ENCODE results near the gene PCYOX1L. TPM values are rescaled to one million over a fixed set of nuclear protein-coding genes. Genes with fewer than 3 reads are reported as not detected.

The PCYOX1L gene
- 14.7 TPM for total RNA-seq

- peak; percentile 95 for DNase-seq (ENCODE audit: low spot score)
These were observed at the start of gene PCYOX1L for GRCh38 chr5:149357370-149358293. Gene PCYOX1L, plus strand, starts transcription at chr5:149358046. Its CDS starts 23 bp downstream, at chr5:149358069.

GRCh38 chr5:149309354-149309753 is 48.5 kb upstream of the PCYOX1L start:
- no peak for DNase-seq (ENCODE audit: low spot score)

GRCh38 chr5:149310488-149310887 is 47.4 kb upstream of the PCYOX1L start:
- no peak for DNase-seq (ENCODE audit: low spot score)

GRCh38 chr5:149310947-149311658 is 46.7 kb upstream of the PCYOX1L start:
- DNase-seq (ENCODE audit: low spot score) = no peak

- no peak for DNase-seq (ENCODE audit: low spot score)
These were observed 44.5 kb upstream of the PCYOX1L start for GRCh38 chr5:149313151-149313841.

GRCh38 chr5:149314571-149315111 is 43.2 kb upstream of the PCYOX1L start:
- DNase-seq (ENCODE audit: low spot score) = no peak

GRCh38 chr5:149315753-149316152 is 42.1 kb upstream of the PCYOX1L start:
- no peak for DNase-seq (ENCODE audit: low spot score)

- no peak for DNase-seq (ENCODE audit: low spot score)
These were observed 40.4 kb upstream of the PCYOX1L start for GRCh38 chr5:149317281-149318048.

GRCh38 chr5:149319174-149319573 is 38.7 kb upstream of the PCYOX1L start:
- no peak for DNase-seq (ENCODE audit: low spot score)

- peak; percentile 93 for DNase-seq (ENCODE audit: low spot score)
These were observed 37.0 kb upstream of the PCYOX1L start for GRCh38 chr5:149320791-149321330.

GRCh38 chr5:149322518-149322917 is 35.3 kb upstream of the PCYOX1L start:
- DNase-seq (ENCODE audit: low spot score) = no peak

- no peak for DNase-seq (ENCODE audit: low spot score)
These were observed 34.6 kb upstream of the PCYOX1L start for GRCh38 chr5:149323210-149323609.

GRCh38 chr5:149323621-149324205 is 34.1 kb upstream of the PCYOX1L start:
- no peak for DNase-seq (ENCODE audit: low spot score)

- no peak for DNase-seq (ENCODE audit: low spot score)
These were observed 33.2 kb upstream of the PCYOX1L start for GRCh38 chr5:149324641-149325040.

GRCh38 chr5:149325166-149325735 is 32.6 kb upstream of the PCYOX1L start:
- no peak for DNase-seq (ENCODE audit: low spot score)

GRCh38 chr5:149325894-149326293 is 32.0 kb upstream of the PCYOX1L start:
- DNase-seq (ENCODE audit: low spot score) = no peak

- DNase-seq (ENCODE audit: low spot score) = no peak
These were observed 31.2 kb upstream of the PCYOX1L start for GRCh38 chr5:149326611-149327010.

GRCh38 chr5:149328177-149328576 is 29.7 kb upstream of the PCYOX1L start:
- no peak for DNase-seq (ENCODE audit: low spot score)

GRCh38 chr5:149333711-149334443 is 24.0 kb upstream of the PCYOX1L start:
- no peak for DNase-seq (ENCODE audit: low spot score)
